Stomach (tissue), 9 donors: ENCODE data around the gene EGFL8. TPM values are rescaled to one million over a fixed set of nuclear protein-coding genes. Genes with fewer than 3 reads are reported as not detected.
"Not testable (repeated sequence)": the region's sequence is repeated elsewhere in the genome, so short reads cannot be mapped to it uniquely, and the experiment has no call there.

Experiments used
- DNase-seq, 2 donors: peaks; one replicate each; pipeline versions ENCODE4 v3.0.0 to v3.0.0-alpha.2; 2013 to 2019
- H3K27ac ChIP-seq, 5 donors: fragments of 200-600 bp in 4 of 5; sonication (generic) in 4 of 5; one replicate each; pipeline ENCODE4 v1.5.1; 2013 to 2019; ENCODE audit warnings: mild to moderate bottlenecking in 1 of 5, moderate library complexity in 1 of 5
- H3K27me3 ChIP-seq, 3 donors: fragments of 200-600 bp; sonication (generic); one replicate each; pipeline ENCODE4 v1.5.1; 2017 to 2019; ENCODE audit warnings: mixed run types in 1 of 3
- H3K36me3 ChIP-seq, 4 donors: fragments of 200-600 bp; sonication (generic); 1 replicate in 3 of 4; 2 replicates in 1 of 4; pipeline ENCODE4 v1.5.1; 2016 to 2019
- H3K4me1 ChIP-seq, 4 donors: fragments of 200-600 bp; sonication (generic); one replicate each; pipeline ENCODE4 v1.5.1; 2016 to 2019
- H3K4me3 ChIP-seq, 4 donors: fragments of 200-600 bp; sonication (generic) in 3 of 4; one replicate each; pipeline ENCODE4 v1.5.1; 2016 to 2019; ENCODE audit warnings: mild to moderate bottlenecking in 1 of 4
- H3K9me3 ChIP-seq, 4 donors: fragments of 200-600 bp; sonication (generic); one replicate each; pipeline ENCODE4 v1.5.1; 2016 to 2019
- CTCF ChIP-seq, 7 experiments: fragments of 450-650 bp in 4 of 7; fragments of 200-600 bp in 3 of 7; sonication (generic) in 3 of 7; IDR thresholded peaks; one replicate each; pipeline ENCODE4 v1.5.1; 2016 to 2019; ENCODE audit warnings: antibody characterized with exemption in 7 of 7, control low read depth in 2 of 7, mild to moderate bottlenecking in 1 of 7
- EP300 ChIP-seq: sonication (generic); formaldehyde crosslinking; IDR thresholded peaks from one replicate; pipeline ENCODE4 v1.6.1; 2017; ENCODE audit warnings: antibody characterized with exemption
- POLR2A ChIP-seq, 4 donors: fragments of 450-650 bp; IDR thresholded peaks; one replicate each; pipeline ENCODE4 v1.6.1; 2016; ENCODE audit warnings: antibody characterized with exemption in 4 of 4, control low read depth in 2 of 4, mild to moderate bottlenecking in 1 of 4, moderate library complexity in 1 of 4
- POLR2AphosphoS5 ChIP-seq, 3 donors: sonication (generic); formaldehyde crosslinking; IDR thresholded peaks; one replicate each; pipeline ENCODE4 v1.6.1; 2016; ENCODE audit warnings: antibody characterized with exemption in 3 of 3
- WGBS, 5 donors: extraction: QIAGEN DNeasy Blood & Tissue Kit in 3 of 5; methylation state at CpG; one replicate each; pipeline versions ENCODE4 v1.1.5 to v1.1.7; 2013 to 2018; 5-methylcytosine and 5-hydroxymethylcytosine counted together
- intact Hi-C: fragments of 100-400 bp; cut with DNase I; formaldehyde crosslinking; loops from one replicate; pipeline ENCODE4 v1.15.1; 2023; ENCODE audit warnings: low total_unique reads
- polyA plus RNA-seq, 3 donors: library from polyadenylated mRNA; stranded (reverse); fragments of 200-250 nt; gene quantifications; one replicate each; pipeline ENCODE4 v1.2.3, GENCODE V29; 2013
- total RNA-seq, 5 donors: library from RNA; depleted of rRNA; stranded (reverse); fragments of >200 nt; gene quantifications; one replicate each; pipeline versions ENCODE4 v1.1.0 to v1.2.3, GENCODE V29; 2014 to 2016
- donor health status: healthy with polysubstance abuse.
- donor health status: Bipolar disorder and iron deficiency.
- donor health status: healthy.

EGFL8 gene
- total and polyA plus RNA-seq, 8 donors, result 0.87 to 224 (median 15.6) TPM

- intact Hi-C loops, result no loop called here
- Histone ChIP-seq H3K4me3 (no peak overlapping the region), H3K4me1 (no peaks in the 10 kb centered on the region), H3K9me3 (no peaks in the 10 kb centered on the region), H3K36me3 (no peaks in the 10 kb centered on the region), H3K27me3 (no peaks in the 10 kb centered on the region), H3K27ac (no peak overlapping the region)
- no peak for DNase-seq
- no peak for TF ChIP-seq EP300
- no peak for TF ChIP-seq CTCF (IDR thresholded peaks at IDR 0.05)
- TF ChIP-seq POLR2AphosphoS5 (IDR thresholded peaks at IDR 0.05), result no peak
- TF ChIP-seq POLR2A (IDR thresholded peaks at IDR 0.05), result no peak
- WGBS, 5 donors, result 72 to 87% (median 79%) methylated on average over 5 of the region's 5 CpGs
These were observed 45.8 kb downstream of the EGFL8 start for GRCh38 chr6:32210191-32210601.

GRCh38 chr6:32211432-32211831 lies 47.0 kb downstream of the EGFL8 start:
- H3K36me3 ChIP-seq, H3K9me3 ChIP-seq, H3K27me3 ChIP-seq, DNase-seq, H3K27ac ChIP-seq, H3K4me1 ChIP-seq, intact Hi-C loops, H3K4me3 ChIP-seq: not testable (repeated sequence)
- WGBS, 5 donors, result 80 to 88% (median 85%) methylated on average over 4 of the region's 4 CpGs

GRCh38 chr6:32212076-32212760 lies 47.8 kb downstream of the EGFL8 start:
- Histone ChIP-seq H3K4me1 (no peaks in the 10 kb centered on the region), H3K27me3 (no peaks in the 10 kb centered on the region), H3K4me3 (no peak overlapping the region), H3K36me3 (no peaks in the 10 kb centered on the region), H3K9me3 (no peaks in the 10 kb centered on the region), H3K27ac (no peak overlapping the region)
- TF ChIP-seq EP300 (no peak), POLR2A (IDR thresholded peaks at IDR 0.05) (no peak), CTCF (IDR thresholded peaks at IDR 0.05) (no peak), POLR2AphosphoS5 (IDR thresholded peaks at IDR 0.05) (no peak)
- intact Hi-C loops, result no loop called here
- DNase-seq, result no peak
- WGBS, 5 donors, result 76 to 90% (median 83%) methylated on average over 11 to 12 of the region's 12 CpGs

- Histone ChIP-seq H3K27me3 (no peaks in the 10 kb centered on the region), H3K4me1 (no peaks in the 10 kb centered on the region), H3K36me3 (no peaks in the 10 kb centered on the region), H3K27ac (no peak overlapping the region), H3K9me3 (no peaks in the 10 kb centered on the region), H3K4me3 (no peak overlapping the region)
- no peak for DNase-seq
- TF ChIP-seq EP300, result no peak
- no peak for TF ChIP-seq POLR2A (IDR thresholded peaks at IDR 0.05)
- TF ChIP-seq POLR2AphosphoS5 (IDR thresholded peaks at IDR 0.05), result no peak
- no peak for TF ChIP-seq CTCF (IDR thresholded peaks at IDR 0.05)
- 83 to 91% (median 88%) methylated on average over 6 of the region's 6 CpGs for WGBS, 5 donors
- intact Hi-C loops, result no loop called here
These were observed 49.3 kb downstream of the EGFL8 start for GRCh38 chr6:32213649-32214048.

GRCh38 chr6:32214126-32214525 lies 49.7 kb downstream of the EGFL8 start:
- 75 to 91% (median 82%) methylated on average over 3 of the region's 3 CpGs for WGBS, 5 donors
- H3K9me3 ChIP-seq, result no peaks in the 10 kb centered on the region
- H3K36me3 ChIP-seq, result no peaks in the 10 kb centered on the region
- no peaks in the 10 kb centered on the region for H3K4me1 ChIP-seq
- no peak overlapping the region for H3K4me3 ChIP-seq
- TF ChIP-seq EP300, result no peak
- TF ChIP-seq CTCF (IDR thresholded peaks at IDR 0.05), result no peak
- no peak for TF ChIP-seq POLR2A (IDR thresholded peaks at IDR 0.05)
- no peak for TF ChIP-seq POLR2AphosphoS5 (IDR thresholded peaks at IDR 0.05)
- intact Hi-C loops, result no loop called here
- DNase-seq, result no peak
- no peak overlapping the region for H3K27ac ChIP-seq
- H3K27me3 ChIP-seq, result no peaks in the 10 kb centered on the region
